Ovary (tissue), 9 donors: ENCODE data around the gene CEP76. TPM values are rescaled to one million over a fixed set of nuclear protein-coding genes. Genes with fewer than 3 reads are reported as not detected.

ENCODE experiments used
- DNase-seq, 5 donors: peaks; one replicate each; pipeline ENCODE4 v3.0.0-alpha.2; 2019 to 2020
- H3K27ac ChIP-seq, 2 donors: fragments of 200-600 bp; one replicate each; pipeline versions ENCODE4 v1.5.1 to v1.8.0; 2019 to 2022
- H3K27me3 ChIP-seq: fragments of 200-600 bp; one replicate; pipeline ENCODE4 v1.8.0; 2022
- H3K36me3 ChIP-seq: fragments of 200-600 bp; sonication (generic); one replicate; pipeline ENCODE4 v1.5.1; 2019
- H3K4me1 ChIP-seq: one replicate; pipeline ENCODE4 v1.8.1; 2013; ENCODE audit warnings: mild to moderate bottlenecking, moderate library complexity; ENCODE audit not compliant: insufficient read depth
- H3K4me3 ChIP-seq: fragments of 200-600 bp; sonication (generic); one replicate; pipeline ENCODE4 v1.5.1; 2017
- H3K9me3 ChIP-seq, 2 donors: fragments of 200-600 bp in 1 of 2; sonication (generic) in 1 of 2; one replicate each; pipeline versions ENCODE4 v1.5.1 to v1.8.1; 2013 to 2019; ENCODE audit warnings: mild to moderate bottlenecking in 1 of 2, moderate library complexity in 1 of 2
- EP300 ChIP-seq: sonication (generic); formaldehyde crosslinking; IDR thresholded peaks from one replicate; pipeline ENCODE4 v1.6.1; 2017; ENCODE audit warnings: antibody characterized with exemption
- POLR2A ChIP-seq: fragments of 450-650 bp; IDR thresholded peaks from one replicate; pipeline ENCODE4 v1.6.1; 2017; ENCODE audit warnings: antibody characterized with exemption, mild to moderate bottlenecking, moderate library complexity
- WGBS, 3 donors: extraction: QIAGEN DNeasy Blood & Tissue Kit in 1 of 3; methylation state at CpG; one replicate each; pipeline versions ENCODE4 v1.1.5 to v1.1.7; 2013 to 2017; 5-methylcytosine and 5-hydroxymethylcytosine counted together
- intact Hi-C, 4 donors: fragments of 100-400 bp; cut with DNase I; formaldehyde crosslinking; loops; one replicate each; pipeline versions ENCODE4 v1.11.0 to v1.15.1; 2022 to 2023
- polyA plus RNA-seq, 2 donors: library from polyadenylated mRNA; stranded (reverse); fragments of 200-250 nt in 1 of 2; fragments of 350-450 nt in 1 of 2; fragmentation: Illumina TruSeq in 1 of 2; extraction: RNeasy Lipid Tissue Mini Kit (QIAGEN cat#74804) in 1 of 2; gene quantifications; one replicate each; pipeline ENCODE4 v1.2.3, GENCODE V29; 2013 to 2014
- total RNA-seq, 7 donors: library from RNA; depleted of rRNA in 2 of 7; stranded (reverse); fragments of >200 nt in 2 of 7; fragmentation: NEBNext Ultra II Directional in 3 of 7; extraction: Animal tissue kit (Norgen Biotek cat#: 25700) in 3 of 7; gene quantifications; one replicate each; pipeline versions ENCODE4 v1.1.0 to v1.2.4, GENCODE V29; 2016 to 2023
- TF ChIP-seq, protein P1 (sequence below), 3 donors: fragments of 450-650 bp in 2 of 3; fragments of 200-600 bp in 1 of 3; IDR thresholded peaks; one replicate each; pipeline versions ENCODE4 v1.5.1 to v1.8.0; 2016 to 2022; ENCODE audit warnings: antibody characterized with exemption in 3 of 3, mild to moderate bottlenecking in 1 of 3
- donor health status: DM: no; HTN: no; CAD: no; lungs with moderate emphysema.
- donor health status: DM: no; HTN: no; CAD: no.
- donor health status: Bipolar disorder and iron deficiency.
- donor health status: DM: yes; HTN: yes; CAD: no.
- donor health status: DM: no; HTN: no; CAD: no.
- donor health status: DM: yes; HTN: yes; CAD: no.

Gene CEP76
- total and polyA plus RNA-seq, 9 donors, result 4.8 to 8.3 (median 5.9) TPM

GRCh38 chr18:12750715-12751502, 48.4 kb upstream of the CEP76 start:
- Histone ChIP-seq H3K4me1 (no peaks in the 10 kb centered on the region), H3K9me3 (no peaks in the 10 kb centered on the region), H3K4me3 (no peak overlapping the region), H3K27me3 (no peaks in the 10 kb centered on the region), H3K36me3 (no peaks in the 10 kb centered on the region), H3K27ac (no peak overlapping the region)
- TF ChIP-seq, protein P1, sequence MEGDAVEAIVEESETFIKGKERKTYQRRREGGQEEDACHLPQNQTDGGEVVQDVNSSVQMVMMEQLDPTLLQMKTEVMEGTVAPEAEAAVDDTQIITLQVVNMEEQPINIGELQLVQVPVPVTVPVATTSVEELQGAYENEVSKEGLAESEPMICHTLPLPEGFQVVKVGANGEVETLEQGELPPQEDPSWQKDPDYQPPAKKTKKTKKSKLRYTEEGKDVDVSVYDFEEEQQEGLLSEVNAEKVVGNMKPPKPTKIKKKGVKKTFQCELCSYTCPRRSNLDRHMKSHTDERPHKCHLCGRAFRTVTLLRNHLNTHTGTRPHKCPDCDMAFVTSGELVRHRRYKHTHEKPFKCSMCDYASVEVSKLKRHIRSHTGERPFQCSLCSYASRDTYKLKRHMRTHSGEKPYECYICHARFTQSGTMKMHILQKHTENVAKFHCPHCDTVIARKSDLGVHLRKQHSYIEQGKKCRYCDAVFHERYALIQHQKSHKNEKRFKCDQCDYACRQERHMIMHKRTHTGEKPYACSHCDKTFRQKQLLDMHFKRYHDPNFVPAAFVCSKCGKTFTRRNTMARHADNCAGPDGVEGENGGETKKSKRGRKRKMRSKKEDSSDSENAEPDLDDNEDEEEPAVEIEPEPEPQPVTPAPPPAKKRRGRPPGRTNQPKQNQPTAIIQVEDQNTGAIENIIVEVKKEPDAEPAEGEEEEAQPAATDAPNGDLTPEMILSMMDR (IDR thresholded peaks at IDR 0.05), result no peak
- no peak for TF ChIP-seq POLR2A
- no peak for DNase-seq
- 90 to 93% (median 91%) methylated on average over 18 of the region's 18 CpGs for WGBS, 3 donors
- intact Hi-C loops, result no loop called here

GRCh38 chr18:12750076-12750714, 47.7 kb upstream of the CEP76 start:
- TF ChIP-seq, protein P1 (IDR thresholded peaks at IDR 0.05), result no peak
- TF ChIP-seq POLR2A, result no peak
- no peak for TF ChIP-seq EP300
- Histone ChIP-seq H3K36me3 (no peaks in the 10 kb centered on the region), H3K9me3 (no peaks in the 10 kb centered on the region), H3K27ac (no peak overlapping the region), H3K4me3 (no peak overlapping the region), H3K4me1 (no peaks in the 10 kb centered on the region), H3K27me3 (no peaks in the 10 kb centered on the region)
- DNase-seq, result no peak
- 53 to 69% (median 57%) methylated on average over 14 of the region's 14 CpGs for WGBS, 3 donors
- intact Hi-C loops, result no loop called here

DNA sequence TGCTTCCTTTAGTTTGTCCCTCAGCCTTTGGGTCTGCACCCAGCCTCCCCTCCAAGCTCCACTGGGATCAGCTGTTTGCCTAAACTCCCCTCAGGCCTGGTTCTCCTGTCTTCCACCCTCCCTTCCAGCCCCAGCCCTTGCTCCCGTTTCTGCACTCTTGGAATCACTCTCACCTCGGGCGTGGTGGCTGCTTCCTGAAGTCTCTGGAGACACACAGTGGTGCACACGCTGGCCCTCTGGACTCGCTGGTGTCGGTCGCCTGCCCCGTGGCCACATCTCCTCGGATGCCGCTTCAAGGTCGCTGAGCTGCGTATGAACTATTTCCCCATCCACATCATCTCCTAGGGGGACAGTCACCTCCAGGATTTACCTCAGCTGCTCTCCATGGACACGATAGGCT, 46.6 kb upstream of the CEP76 start:
- Histone ChIP-seq H3K36me3 (no peaks in the 10 kb centered on the region), H3K27me3 (no peaks in the 10 kb centered on the region), H3K27ac (no peak overlapping the region), H3K9me3 (no peaks in the 10 kb centered on the region), H3K4me3 (no peak overlapping the region), H3K4me1 (no peaks in the 10 kb centered on the region)
- no peak for TF ChIP-seq EP300
- TF ChIP-seq, protein P1 (IDR thresholded peaks at IDR 0.05), result no peak
- TF ChIP-seq POLR2A, result no peak
- 78 to 80% (median 79%) methylated on average over 13 of the region's 13 CpGs for WGBS, 3 donors
- intact Hi-C loops, result no loop called here
- no peak for DNase-seq

DNA sequence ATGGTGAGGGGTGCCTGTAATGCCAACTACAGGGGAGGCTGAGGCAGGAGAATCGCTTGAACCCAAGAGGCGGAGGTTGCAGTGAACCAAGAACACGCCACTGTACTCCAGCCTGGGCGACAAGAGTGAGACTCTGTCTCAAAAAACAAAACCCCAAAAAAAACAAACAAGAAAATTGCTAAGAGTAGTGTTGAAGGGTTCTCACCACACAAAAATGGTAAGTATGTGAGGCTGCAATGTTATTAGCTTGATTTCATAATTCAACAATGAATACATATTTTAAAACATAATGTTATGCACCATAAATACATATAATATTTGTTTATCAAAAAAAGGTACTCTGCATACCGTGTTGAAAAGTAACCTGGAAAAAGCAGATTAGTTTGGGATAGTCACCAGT, 46.1 kb upstream of the CEP76 start:
- no peaks in the 10 kb centered on the region for H3K9me3 ChIP-seq
- H3K36me3 ChIP-seq, result no peaks in the 10 kb centered on the region
- intact Hi-C loops, result no loop called here
- H3K4me1 ChIP-seq, result no peaks in the 10 kb centered on the region
- TF ChIP-seq EP300 (no peak), POLR2A (no peak)
- TF ChIP-seq, protein P1 (IDR thresholded peaks at IDR 0.05), result no peak
- DNase-seq, result no peak
- 71 to 79% (median 72%) methylated on average over 5 of the region's 5 CpGs for WGBS, 3 donors
- no peak overlapping the region for H3K27ac ChIP-seq
- no peaks in the 10 kb centered on the region for H3K27me3 ChIP-seq
- H3K4me3 ChIP-seq, result no peak overlapping the region
